HL-60 (cell line): ENCODE results near the gene POMT2.

ENCODE experiments used
- POLR2AphosphoS5 ChIP-seq: IDR thresholded peaks from 2 replicates; pipeline ENCODE4 v1.6.1; 2012; ENCODE audit warnings: low read depth
- TF ChIP-seq, protein P1 (sequence below): IDR thresholded peaks from one replicate; pipeline ENCODE4 v1.5.1; 2011; ENCODE audit warnings: low read length, control low read depth, inconsistent platforms; ENCODE audit not compliant: insufficient read depth

DNA sequence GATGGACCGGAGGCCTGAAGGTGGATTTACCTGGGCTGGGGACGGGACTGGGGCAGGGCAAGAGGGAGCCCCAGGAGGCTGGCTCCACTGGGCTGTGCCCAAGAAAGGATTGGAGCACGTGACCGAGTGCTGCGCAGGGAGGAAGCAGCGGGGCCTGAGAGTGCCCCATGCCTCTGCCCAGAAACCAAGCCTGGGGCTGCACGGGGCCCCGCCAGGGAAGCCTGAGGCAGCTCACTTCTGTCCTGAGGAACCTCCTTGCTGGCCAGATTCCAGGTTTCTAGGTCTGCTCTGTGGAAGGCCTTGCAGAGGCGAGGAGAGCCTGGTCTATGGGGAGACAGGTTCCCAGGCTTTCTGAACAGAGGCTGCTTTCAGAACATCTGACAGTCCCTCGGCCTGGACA is 60.1 kb downstream of the POMT2 start:
- TF ChIP-seq POLR2AphosphoS5, result no peak
- TF ChIP-seq, protein P1, sequence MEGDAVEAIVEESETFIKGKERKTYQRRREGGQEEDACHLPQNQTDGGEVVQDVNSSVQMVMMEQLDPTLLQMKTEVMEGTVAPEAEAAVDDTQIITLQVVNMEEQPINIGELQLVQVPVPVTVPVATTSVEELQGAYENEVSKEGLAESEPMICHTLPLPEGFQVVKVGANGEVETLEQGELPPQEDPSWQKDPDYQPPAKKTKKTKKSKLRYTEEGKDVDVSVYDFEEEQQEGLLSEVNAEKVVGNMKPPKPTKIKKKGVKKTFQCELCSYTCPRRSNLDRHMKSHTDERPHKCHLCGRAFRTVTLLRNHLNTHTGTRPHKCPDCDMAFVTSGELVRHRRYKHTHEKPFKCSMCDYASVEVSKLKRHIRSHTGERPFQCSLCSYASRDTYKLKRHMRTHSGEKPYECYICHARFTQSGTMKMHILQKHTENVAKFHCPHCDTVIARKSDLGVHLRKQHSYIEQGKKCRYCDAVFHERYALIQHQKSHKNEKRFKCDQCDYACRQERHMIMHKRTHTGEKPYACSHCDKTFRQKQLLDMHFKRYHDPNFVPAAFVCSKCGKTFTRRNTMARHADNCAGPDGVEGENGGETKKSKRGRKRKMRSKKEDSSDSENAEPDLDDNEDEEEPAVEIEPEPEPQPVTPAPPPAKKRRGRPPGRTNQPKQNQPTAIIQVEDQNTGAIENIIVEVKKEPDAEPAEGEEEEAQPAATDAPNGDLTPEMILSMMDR, result no peak
